Measurements from ENCODE around the gene WNT3.
A peak's percentile ranks its signal among the peaks of the same experiment; 100 is the strongest.

Gene WNT3

DNA sequence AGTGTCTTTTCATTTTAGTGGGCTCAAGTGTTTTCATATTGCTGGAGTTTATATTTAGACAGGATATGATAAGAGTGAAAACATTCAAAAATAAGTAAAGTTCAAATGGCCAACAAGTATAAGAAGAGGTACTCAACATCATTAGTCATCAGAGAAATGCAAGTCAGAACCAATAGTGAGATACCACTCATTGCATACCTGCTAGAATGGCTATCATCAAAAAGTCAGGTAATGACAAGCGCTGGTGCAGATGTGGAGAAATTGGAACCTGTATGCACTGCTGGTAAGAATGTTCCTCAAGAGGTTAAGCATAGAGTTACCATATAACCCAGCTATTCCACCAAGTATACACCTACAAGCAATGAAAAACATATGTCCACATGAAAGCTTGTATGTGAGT lies 87.8 kb downstream of the WNT3 start:
- no peak for DNase-seq (ENCODE audit: low read depth)

DNA sequence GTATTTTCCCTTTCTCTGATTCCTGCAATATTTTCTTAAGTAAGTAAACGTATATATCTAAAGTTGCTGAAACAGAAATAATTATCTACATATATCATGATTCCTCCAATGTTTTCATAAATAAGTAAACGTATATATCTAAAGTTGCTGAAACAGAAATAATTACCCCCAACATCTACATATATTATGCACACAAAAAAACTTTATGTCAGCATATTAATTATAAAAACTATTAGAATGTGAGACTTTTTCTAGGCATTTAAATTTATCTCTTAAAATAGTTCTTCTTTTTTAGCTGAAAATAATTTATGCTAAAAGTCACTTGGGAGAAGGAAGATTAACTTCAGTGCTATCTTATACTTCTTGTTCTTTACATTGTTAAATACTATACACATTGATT lies 88.5 kb downstream of the WNT3 start:
- no peak for DNase-seq (ENCODE audit: low read depth)

DNA sequence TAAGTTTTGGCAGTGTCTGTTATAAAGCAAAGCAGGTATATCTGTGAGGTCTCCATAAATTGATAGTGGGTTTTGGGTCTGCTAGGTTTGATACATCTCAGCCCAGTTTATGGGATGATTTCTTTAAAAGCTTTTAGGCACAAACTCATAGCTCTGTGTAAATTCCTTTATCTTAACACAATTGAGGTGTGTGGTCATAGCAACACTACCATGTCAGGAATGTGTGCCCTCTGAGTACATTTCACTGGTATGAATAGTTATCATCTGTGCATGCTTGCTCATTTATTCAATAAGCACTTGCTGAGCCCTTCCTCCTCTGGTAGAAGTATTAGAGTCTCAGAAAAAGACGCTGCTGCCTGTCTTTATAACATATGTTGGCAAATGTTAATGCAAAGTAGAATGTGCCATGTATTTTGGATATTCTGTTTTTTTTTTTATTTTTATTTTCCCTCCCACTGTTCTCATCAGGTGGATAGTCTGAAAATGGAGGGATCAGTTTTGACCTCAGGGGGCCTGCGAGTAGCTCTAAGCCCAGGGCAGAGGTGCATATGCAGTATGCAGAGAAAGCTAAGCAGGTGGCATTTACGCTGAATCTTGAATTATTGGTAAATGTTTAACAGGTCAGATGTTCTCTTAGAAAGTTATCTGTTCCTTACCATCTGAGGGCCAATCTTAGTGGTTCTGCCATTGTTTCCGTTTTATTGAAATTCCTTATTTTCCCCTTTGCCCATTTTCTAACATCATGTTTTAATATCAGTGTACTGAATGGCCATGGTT lies 90.7 kb downstream of the WNT3 start:
- DNase-seq (ENCODE audit: low read depth) = peak; percentile 32

DNA sequence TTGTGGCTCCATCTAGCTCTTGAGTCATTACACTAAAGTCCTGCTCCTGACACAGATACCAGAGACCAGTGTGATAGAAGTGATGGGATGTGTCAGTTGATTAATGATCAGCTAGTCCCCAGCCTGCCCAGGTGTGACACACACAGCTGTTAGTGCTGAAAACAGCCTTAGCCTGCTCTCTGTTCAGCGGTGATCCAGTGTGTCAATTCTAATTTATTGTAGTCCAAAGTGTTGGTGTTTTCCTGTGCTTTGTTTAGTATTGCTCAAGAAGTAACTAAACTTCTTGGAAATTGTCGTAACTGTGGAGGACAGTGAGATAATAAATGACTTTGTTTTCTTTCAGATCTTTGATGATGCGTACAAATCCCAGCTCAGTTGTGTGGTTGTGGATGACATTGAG lies 92.3 kb downstream of the WNT3 start:
- DNase-seq (ENCODE audit: low read depth) = no peak

DNA sequence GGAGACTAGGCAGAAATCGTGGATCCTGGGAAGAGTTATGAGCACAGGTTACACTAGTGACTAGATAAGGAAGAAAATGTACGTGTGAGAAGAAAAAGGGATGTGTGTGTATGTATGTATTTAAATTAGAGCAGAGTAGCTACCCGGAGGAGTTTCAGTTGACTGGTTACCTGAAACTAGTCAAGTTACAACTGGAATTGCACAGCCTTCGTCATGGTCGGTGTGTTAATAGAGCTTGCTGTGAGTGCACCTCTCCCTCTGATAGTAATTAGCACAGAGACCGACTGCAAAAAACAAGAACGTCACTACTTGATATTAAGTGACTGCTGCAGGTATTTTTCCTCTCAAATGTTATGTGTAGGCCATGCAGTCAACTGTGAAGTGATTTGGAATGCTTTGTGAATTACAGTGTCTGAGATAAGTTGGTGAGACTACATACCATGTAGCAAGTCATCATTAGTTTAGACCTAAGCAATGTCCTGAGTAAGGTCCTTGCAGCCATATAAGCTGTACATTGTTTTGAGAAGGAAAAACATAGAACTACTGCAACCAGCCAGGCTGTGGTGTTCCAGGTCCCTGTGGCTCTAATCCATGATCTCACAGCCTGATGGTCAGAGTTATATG lies 95.7 kb downstream of the WNT3 start:
- DNase-seq (ENCODE audit: low read depth) = no peak

DNA sequence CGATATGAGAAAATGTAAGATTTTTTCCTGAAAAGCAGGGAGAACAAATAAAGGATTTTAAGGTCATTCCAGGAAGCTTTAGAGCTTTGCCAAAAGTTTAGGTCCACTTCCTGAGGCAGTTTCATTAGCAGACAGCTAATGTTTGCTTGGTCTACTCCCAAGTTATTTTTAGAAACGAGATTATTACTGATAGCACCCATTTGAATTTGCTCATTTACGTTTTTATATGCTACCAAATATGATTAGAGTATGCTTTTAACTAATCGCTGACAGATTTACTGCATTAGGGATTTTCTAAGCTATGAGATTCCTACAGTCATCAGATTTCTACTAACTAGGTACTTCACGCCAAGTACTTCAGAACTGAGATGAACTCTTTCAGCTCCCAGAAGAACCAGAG lies 98.1 kb downstream of the WNT3 start:
- no peak for DNase-seq (ENCODE audit: low read depth)

DNA sequence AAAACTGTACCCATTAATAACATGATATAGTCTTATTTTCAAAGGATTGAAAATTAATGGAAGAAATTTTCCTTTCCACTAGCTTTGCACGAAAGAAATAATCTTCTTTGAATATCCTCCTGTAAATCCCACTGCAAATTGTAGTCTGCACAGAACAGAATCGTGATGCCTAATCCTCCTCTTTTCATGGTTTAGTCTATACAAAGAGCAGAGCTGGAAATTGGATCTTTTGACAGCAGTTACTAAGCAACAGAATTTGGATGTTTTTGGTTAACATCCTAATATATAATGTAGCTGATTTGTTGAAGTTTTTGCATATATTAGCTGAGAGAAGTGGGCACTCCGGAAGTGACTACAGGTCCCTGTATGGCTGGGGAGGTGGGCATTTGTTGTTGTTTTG lies 98.6 kb downstream of the WNT3 start:
- DNase-seq (ENCODE audit: low read depth) = no peak

DNA sequence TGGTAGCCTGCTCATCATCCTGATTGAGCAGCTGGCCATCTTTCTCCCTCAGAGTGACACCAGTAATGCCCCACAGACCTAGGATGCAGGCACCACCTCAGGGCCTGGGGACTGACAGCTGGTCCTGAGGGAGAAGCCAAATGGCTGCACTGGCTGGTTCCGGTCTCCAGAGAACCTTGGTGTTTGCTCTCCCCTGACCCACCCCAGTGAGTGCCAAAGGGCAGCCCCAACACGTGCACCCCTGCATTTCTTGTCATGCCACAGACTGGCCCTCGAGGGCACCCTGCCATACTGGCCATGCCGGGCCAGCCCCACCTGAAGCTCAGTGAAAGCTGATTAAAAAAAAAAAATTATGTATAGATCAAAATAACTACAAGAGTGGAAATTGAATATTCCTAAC lies 100.5 kb downstream of the WNT3 start:
- DNase-seq (ENCODE audit: low read depth) = no peak
